HG03558 (cell line): ENCODE data around the gene DDB1.

Experiments
- ATAC-seq: cut with Tn5 transposase; IDR thresholded peaks from one replicate; pipeline ENCODE4 v1.9.1; 2021; ENCODE audit warnings: moderate number of reproducible peaks; ENCODE audit not compliant: unreplicated experiment; ENCODE audit errors: extremely low read depth

Gene DDB1

GRCh38 chr11:61332797-61333549, at the start of gene DDB1, which contains the start of gene TKFC:
Gene DDB1 (minus strand): TSS chr11:61333105. CDS start chr11:61332968, 137 bp downstream.
Gene TKFC (plus strand): TSS chr11:61333228. CDS start chr11:61334729, 1,501 bp downstream.
- peak; percentile 56 for ATAC-seq

GRCh38 chr11:61380884-61381283, 48.0 kb upstream of the DDB1 start:
- no peak for ATAC-seq

- no peak for ATAC-seq
Measured at GRCh38 chr11:61378713-61379313, 45.9 kb upstream of the DDB1 start.

- ATAC-seq = no peak
Measured at GRCh38 chr11:61377461-61378160, 44.7 kb upstream of the DDB1 start.

- no peak for ATAC-seq
Measured at GRCh38 chr11:61375761-61376108, 42.8 kb upstream of the DDB1 start.

- ATAC-seq = no peak
Measured at GRCh38 chr11:61372659-61373420, 39.9 kb upstream of the DDB1 start.

GRCh38 chr11:61370349-61371005, 37.6 kb upstream of the DDB1 start:
- ATAC-seq = no peak

DNA sequence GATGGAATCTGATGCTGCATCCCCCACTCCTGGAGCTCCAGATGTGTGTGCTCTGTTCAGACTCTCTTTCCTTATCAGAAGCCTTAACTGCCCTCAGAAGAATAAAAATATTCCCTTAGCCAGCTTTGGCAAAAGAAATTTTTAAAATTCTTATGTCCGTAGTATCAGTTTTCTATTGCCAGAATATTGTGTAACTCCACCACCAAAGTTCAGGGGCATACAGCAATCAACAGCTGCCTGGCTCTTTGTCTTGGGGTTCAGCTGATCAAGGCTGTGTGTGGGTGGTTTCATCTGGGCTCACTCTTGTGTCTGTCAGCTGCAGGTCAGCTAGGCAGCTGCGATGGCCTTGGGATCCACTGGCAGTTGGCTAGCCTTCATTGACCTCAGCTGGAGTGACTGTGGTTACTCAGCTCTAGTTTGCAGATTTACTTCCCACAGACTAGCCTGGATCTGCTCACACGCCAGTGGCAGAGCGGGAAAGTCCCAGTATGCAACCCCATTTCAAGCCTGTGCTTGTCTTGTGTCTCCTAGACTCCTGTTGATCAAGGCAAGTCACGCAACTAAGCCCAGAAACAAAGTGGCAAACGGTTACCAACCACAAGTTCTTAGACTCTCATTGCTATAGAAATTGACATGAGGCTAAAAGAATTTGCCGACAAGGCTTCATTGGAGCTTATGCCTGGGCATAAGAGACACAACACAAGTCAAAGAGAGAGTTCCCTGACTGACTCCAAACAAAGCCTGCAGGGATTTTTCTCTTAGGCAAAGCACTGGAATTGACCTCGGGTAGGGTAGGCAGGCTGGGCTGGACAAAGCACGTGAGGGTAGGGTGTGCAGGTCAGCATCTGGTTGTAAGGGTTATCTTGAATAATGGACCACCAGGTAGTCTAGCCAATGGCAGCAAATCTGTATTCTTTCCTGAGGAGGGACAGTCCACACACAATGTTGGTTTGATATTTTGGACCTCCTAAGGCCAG, 36.8 kb upstream of the DDB1 start:
- ATAC-seq = no peak

DNA sequence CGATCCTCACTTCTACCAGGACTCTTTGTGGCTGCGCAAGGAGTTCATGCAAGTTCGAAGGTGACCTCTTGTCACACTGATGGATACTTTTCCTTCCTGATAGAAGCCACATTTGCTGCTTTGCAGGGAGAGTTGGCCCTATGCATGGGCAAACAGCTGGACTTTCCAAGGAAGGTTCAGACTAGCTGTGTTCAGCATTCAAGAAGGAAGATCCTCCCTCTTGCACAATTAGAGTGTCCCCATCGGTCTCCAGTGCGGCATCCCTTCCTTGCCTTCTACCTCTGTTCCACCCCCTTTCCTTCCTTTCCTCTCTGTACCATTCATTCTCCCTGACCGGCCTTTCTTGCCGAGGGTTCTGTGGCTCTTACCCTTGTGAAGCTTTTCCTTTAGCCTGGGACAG, 35.7 kb upstream of the DDB1 start:
- ATAC-seq = no peak

GRCh38 chr11:61367406-61367805, 34.5 kb upstream of the DDB1 start:
- no peak for ATAC-seq

DNA sequence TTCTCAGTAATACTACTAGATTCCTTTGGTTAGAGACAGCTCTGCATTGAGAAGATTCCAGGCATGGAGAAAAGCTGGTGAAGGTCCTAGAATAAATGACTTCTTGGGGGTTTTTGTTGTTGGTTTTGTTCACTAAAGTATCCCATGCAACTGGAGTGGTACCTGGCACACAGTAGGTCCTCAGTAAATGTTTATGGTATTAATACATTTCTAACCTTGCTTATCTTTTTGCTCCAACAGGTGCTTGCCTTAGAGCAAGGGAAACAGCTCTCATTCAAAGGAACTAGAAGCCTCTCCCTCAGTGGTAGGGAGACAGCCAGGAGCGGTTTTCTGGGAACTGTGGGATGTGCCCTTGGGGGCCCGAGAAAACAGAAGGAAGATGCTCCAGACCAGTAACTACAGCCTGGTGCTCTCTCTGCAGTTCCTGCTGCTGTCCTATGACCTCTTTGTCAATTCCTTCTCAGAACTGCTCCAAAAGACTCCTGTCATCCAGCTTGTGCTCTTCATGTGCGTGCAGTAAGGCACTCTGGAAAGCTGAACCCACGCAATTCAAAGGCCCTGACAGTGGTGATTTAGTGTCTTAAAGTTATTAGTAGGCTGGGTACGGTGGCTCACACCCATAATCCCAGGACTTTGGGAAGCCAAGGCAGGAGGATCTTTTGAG, 31.2 kb upstream of the DDB1 start:
- ATAC-seq = no peak

DNA sequence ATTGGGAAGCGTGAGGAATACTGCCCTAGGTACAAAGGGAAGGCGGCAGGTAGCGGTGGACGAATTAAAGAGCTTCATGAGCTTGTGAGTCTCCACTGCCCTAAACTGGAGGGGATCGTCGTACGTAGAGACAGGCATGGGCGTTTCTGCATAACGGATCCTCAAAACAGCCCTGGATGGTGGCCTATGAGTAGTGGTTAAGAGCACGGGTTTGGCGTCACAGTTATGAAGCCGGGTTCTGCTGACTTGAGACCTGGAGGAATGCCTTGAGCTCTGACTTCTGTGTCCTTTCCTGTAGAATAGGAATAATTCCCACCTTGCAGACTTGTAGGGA, 29.6 kb upstream of the DDB1 start:
- no peak for ATAC-seq

- peak; percentile 76 for ATAC-seq
Measured at GRCh38 chr11:61361741-61362541, 29.0 kb upstream of the DDB1 start, which contains the start of the genes CYB561A3 and TMEM138. Gene CYB561A3 (minus strand): TSS chr11:61361882. CDS start chr11:61356713, 5,169 bp downstream. Gene TMEM138 (plus strand): TSS chr11:61362374. CDS start chr11:61364391, 2,017 bp downstream.

DNA sequence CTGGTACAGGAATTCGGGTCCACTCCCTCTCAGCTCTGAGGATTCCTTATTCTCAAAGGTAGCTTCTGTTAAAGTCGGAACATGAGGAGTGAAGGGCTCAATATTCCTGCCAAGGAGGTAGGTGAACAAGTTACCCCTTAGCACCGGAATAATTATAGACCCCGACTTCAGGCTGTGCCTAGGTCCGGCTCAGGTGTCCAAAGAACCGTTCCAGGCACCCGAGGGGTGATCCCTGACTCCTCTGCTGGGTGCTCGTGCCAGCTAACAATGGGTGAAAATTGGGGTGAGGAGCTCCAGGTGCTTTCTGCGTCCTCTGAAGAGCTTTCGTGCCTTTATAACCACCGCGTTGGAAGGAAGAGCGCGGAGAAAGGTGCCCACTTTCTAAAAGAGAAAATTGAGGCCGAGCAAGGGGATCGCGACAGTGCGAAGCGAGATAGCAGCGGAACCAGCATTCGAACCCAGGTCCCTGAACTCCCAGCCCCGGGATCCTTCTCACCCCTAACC, 28.4 kb upstream of the DDB1 start:
- ATAC-seq = no peak

DNA sequence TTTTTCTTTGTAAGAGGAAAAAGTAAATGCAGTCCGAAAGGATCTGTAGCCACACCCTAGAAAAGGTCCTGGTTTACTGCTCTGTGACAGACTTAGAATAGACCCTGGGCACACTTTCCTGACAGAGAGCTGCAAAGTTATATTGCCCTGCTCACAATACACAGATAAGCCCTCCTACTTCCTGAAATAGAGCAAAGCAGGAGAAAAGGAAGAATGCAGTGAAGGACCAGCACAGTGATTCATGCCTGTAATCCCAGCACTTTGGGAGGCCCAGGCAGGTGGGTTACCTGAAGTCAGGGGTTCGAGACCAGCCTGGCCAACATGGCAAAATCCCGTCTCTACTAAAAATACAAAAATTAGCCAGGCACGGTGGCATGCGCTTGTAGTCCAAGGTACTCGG, 26.6 kb upstream of the DDB1 start:
- no peak for ATAC-seq

GRCh38 chr11:61358566-61358965, 25.7 kb upstream of the DDB1 start:
- no peak for ATAC-seq

DNA sequence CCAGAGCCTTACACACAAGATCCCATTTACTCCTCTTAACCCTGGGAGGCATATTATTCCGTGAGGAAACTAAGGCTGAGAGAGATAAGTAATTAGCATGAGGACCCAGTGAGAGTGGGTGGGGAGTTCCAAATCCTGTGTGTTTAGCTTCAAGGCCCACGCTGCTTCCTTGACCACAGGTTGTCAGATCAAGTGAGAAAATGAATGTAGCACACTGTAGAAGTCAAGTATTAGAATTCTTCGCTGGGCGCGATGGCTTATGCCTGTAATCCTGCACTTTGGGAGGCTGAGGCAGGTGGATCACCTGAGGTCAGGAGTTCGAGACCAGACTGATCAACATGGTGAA, 25.0 kb upstream of the DDB1 start:
- no peak for ATAC-seq
